Spinal cord (tissue), 10 donors: ENCODE data around the gene CBL. TPM values are rescaled to one million over a fixed set of nuclear protein-coding genes. Genes with fewer than 3 reads are reported as not detected.
A peak's percentile ranks its signal among the peaks of the same experiment; 100 is the strongest.

Experiments used
- DNase-seq, 6 donors: peaks; one replicate each; pipeline versions ENCODE4 v3.0.0 to v3.0.0-alpha.2; 2013 to 2015; ENCODE audit warnings: low spot score in 6 of 6, low read depth in 4 of 6
- H3K27ac ChIP-seq: one replicate; pipeline ENCODE4 v1.5.1; 2013; ENCODE audit warnings: low read depth, low read length, control low read depth
- H3K27me3 ChIP-seq: one replicate; pipeline ENCODE4 v1.6.1; 2013; ENCODE audit warnings: low read length; ENCODE audit not compliant: control insufficient read depth, insufficient read depth
- H3K36me3 ChIP-seq: one replicate; pipeline ENCODE4 v1.6.1; 2013; ENCODE audit warnings: low read length; ENCODE audit not compliant: control insufficient read depth, insufficient read depth
- H3K4me1 ChIP-seq: one replicate; pipeline ENCODE4 v1.6.1; 2013; ENCODE audit warnings: low read length; ENCODE audit not compliant: control insufficient read depth, insufficient read depth
- H3K4me3 ChIP-seq: one replicate; pipeline ENCODE4 v1.5.1; 2013; ENCODE audit warnings: low read depth, low read length, control low read depth
- H3K9me3 ChIP-seq: one replicate; pipeline ENCODE4 v1.6.1; 2013; ENCODE audit warnings: low read length; ENCODE audit not compliant: control insufficient read depth, insufficient read depth
- WGBS: methylation state at CpG from one replicate; pipeline ENCODE4 v1.1.5; 2013; ENCODE audit warnings: missing lambda C conversion rate; ENCODE audit not compliant: insufficient coverage; 5-methylcytosine and 5-hydroxymethylcytosine counted together
- polyA plus RNA-seq, 2 donors: library from polyadenylated mRNA; unstranded; fragments of 120-200 nt; gene quantifications; one replicate each; pipeline ENCODE4 v1.2.1, GENCODE V29; 2013; ENCODE audit not compliant: insufficient read length in 2 of 2
- total RNA-seq, 2 donors: library from RNA; depleted of rRNA in 1 of 2; stranded (reverse); fragments of 120-200 nt in 1 of 2; fragments of >200 nt in 1 of 2; gene quantifications; one replicate each; pipeline versions ENCODE4 v1.2.3 to v1.2.4, GENCODE V29; 2013 to 2014
- donor health status: healthy.

The CBL gene
- total and polyA plus RNA-seq, 4 donors, result 13.4 to 37.4 (median 22.3) TPM

GRCh38 chr11:119310682-119311052 is 104.5 kb downstream of the CBL start:
- WGBS, result 87% methylated on average over 20 of the region's 20 CpGs
- peaks cover 22% of the 10 kb centered on the region for H3K4me1 ChIP-seq

GRCh38 chr11:119314726-119315125 is 108.6 kb downstream of the CBL start:
- peaks cover 42% of the 10 kb centered on the region for H3K36me3 ChIP-seq
- no peak for DNase-seq
- WGBS, result 50% methylated on average over 16 of the region's 18 CpGs

More at GRCh38 chr11:119310682-119311052, 104.5 kb downstream of the CBL start:
- Histone ChIP-seq H3K4me3 (no peak overlapping the region), H3K27me3 (peaks cover 10% of the 10 kb centered on the region), H3K36me3 (peaks cover 65% of the 10 kb centered on the region), H3K9me3 (no peaks in the 10 kb centered on the region), H3K27ac (no peak overlapping the region)
- DNase-seq, result no peak

GRCh38 chr11:119315131-119316015 is 109.2 kb downstream of the CBL start:
- Histone ChIP-seq H3K4me3 (peak overlapping the region; percentile 85), H3K36me3 (peaks cover 35% of the 10 kb centered on the region), H3K27me3 (peaks cover 21% of the 10 kb centered on the region), H3K27ac (peak overlapping the region; percentile 94), H3K4me1 (peaks cover 63% of the 10 kb centered on the region), H3K9me3 (no peaks in the 10 kb centered on the region)
- DNase-seq, result peak in 2 of 6 donors; percentile 78 to 79
- WGBS, result 8% methylated on average over 25 of the region's 29 CpGs

More at GRCh38 chr11:119314726-119315125, 108.6 kb downstream of the CBL start:
- H3K27ac ChIP-seq, result peak overlapping the region; percentile 94
- peaks cover 21% of the 10 kb centered on the region for H3K27me3 ChIP-seq
- no peaks in the 10 kb centered on the region for H3K9me3 ChIP-seq
- H3K4me1 ChIP-seq, result peaks cover 56% of the 10 kb centered on the region
- peak overlapping the region; percentile 85 for H3K4me3 ChIP-seq

DNA sequence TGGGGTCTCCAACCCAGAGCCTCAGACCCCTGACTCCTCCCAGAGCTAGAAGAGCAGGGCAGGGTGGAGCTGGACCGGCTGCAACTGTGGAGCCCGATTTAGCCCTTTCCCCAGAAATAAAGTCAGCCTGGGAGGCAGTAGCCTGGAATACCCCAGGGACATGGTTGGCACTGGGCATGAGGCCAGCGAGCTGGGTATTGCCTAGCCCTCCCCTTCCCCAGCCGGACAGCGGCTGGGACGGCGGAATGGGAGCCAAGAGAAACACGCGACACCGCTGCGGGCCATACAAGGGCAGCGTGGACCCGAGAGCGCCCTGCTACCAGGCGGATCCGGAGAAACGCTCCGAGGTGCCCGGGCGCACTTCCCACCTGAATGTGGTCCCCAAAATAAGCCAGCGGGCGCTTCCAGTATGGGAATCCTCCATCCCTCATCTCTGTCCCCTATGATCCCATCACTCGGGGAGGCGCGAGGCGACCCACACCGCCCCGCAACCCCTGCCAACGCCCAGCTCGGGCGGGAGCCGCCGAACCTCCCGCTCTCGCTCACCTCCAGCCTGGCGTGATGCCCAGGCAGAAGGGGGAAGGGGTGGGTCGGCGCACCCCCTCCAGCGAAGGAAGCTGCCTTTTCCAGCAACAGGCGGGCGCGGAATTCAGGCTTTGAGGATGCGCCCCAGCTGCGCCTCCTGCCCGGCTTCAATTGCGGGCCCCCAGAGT is 110.0 kb downstream of the CBL start:
- DNase-seq, result peak in 2 of 6 donors; percentile 82 to 84
- Histone ChIP-seq H3K27me3 (peaks cover 21% of the 10 kb centered on the region), H3K4me1 (peaks cover 71% of the 10 kb centered on the region), H3K9me3 (no peaks in the 10 kb centered on the region), H3K36me3 (peaks cover 28% of the 10 kb centered on the region), H3K4me3 (peak overlapping the region; percentile 85), H3K27ac (peak overlapping the region; percentile 94)
- 0% methylated on average over 46 of the region's 46 CpGs for WGBS

DNA sequence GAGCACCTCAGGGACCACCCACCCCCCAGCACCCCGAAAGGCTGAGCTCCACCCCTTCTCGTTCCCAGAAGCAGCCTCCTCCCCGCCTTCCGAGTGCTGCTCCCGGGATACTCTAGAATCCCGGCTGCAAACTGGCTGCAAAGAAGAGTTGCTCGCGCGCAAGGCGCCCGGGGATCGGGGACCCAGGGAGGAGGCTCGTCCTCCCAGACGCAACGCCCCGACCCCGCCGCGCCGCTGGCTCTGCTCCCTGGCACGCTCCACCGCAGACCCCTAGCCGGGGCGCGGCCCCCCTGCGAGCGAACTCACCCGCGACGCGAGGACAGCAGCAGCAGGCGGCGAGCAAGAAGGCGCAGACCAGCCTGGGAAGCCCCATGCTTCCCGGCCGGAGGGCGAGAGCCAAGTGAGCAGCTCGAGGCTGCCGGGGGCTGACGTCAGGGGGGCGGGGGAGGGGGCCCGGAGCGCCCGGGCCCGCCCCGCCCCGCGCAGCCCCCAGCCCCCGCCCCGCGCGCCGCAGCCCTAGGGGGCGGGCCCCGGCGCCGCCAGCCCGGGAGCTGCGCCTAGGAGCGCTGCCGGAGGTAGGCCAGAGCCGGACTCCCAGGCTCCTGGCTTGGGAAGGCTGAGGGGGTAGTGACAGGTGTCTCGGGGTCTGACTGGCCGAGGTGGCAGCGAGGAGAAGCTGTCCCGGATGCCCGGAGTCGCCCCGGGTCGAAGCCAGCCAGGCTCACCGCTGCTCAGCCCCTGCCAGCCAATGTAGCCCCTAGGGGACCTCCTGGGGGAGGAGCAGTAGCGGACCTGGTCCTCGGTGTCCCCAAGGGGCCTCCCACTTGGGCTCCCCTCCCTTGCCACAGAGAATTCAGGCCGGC is 110.8 kb downstream of the CBL start, which contains the start of gene MCAM:
Gene MCAM (minus strand): TSS at position 402 of the 863 bp plus-strand sequence. CDS start 29 bp downstream, at position 373.
- Histone ChIP-seq H3K9me3 (no peaks in the 10 kb centered on the region), H3K4me3 (peak within 1 kb of the TSS; percentile 85), H3K36me3 (peaks cover 20% of the 10 kb centered on the region), H3K4me1 (peaks cover 78% of the 10 kb centered on the region), H3K27ac (peak within 1 kb of the TSS; percentile 94), H3K27me3 (peaks cover 21% of the 10 kb centered on the region)
- peak in 2 of 6 donors; percentile 63 to 82 for DNase-seq
- under 1% methylated on average over 74 of the region's 74 CpGs for WGBS

DNA sequence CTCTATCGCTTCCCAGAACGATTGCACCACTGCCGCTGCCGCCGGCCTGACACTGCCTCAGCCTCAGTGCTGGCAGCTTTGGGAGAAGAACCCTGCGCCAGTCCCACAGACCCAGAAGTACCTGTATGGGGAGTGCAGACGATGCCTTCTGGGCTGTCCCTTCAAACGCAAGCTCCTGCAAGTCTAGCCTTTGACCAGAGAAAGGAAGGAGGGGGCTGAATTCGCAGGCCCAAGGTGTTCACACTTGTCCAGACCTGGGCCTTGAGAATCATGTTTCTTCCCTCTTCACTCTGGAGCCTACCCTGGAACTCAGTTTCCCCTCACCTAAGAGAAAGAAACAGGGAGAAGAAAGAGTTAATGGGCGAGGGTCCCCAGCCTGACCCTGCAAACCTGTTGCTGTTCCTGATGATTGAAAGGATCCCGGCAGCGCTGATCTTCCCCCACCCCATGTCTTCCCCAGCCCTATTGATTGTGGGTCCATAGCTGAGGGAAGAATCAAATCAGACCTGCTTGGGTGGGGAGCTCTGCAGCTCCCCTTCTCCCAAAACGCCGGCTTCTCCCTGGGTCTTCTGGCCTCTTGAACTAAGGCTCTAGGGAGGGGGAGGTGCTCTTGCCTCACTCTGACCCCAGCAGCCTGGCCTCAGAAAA is 111.6 kb downstream of the CBL start:
- H3K9me3 ChIP-seq, result no peaks in the 10 kb centered on the region
- WGBS, result 42% methylated on average over 10 of the region's 14 CpGs
- peak overlapping the region; percentile 93 for H3K27ac ChIP-seq
- peaks cover 21% of the 10 kb centered on the region for H3K27me3 ChIP-seq
- peaks cover 12% of the 10 kb centered on the region for H3K36me3 ChIP-seq
- DNase-seq, result no peak
- peaks cover 80% of the 10 kb centered on the region for H3K4me1 ChIP-seq
- peak overlapping the region; percentile 55 for H3K4me3 ChIP-seq

DNA sequence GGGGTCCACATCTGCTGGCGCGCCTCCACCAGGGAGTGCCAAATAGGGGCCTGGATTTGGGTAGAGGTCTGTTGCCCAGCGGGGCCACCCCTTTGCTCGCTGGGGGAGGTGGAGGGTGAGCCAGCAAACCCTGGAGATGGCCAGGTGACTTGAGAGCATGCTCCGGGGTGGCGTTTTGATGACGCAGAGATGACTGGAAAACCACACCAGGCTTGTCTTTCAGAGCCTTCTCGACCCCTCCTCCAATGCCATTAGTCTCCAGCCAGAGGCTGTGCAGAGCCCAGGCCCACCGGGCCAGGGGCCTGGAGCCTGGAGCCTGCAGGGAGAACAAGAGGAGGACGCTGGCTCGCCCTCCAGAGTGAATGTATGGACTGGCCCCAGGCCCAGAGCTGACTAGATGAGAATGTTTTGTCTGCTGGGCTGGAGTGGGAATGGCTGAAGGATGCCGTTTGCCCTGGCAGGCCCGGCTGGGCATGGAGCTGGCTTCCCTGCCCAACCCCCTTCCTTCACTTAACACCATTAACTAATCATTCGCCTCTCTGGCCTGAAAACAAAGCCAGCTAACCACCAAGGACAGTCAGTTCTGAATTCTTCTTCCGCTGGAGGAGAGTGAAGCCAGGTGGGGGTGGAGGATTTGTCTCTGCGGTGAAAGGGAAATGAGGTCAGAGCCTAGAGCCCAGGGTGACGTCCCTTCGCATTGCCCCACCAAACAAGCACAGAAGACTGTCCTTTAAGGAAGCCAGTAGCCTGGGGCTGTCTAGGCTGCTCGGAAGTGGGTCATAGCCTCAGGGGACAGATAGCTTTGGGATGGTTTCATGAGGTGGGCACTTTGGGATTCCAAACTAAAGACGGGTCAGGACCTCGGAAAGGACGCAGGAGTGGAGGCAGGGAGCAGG is 112.3 kb downstream of the CBL start:
- no peak overlapping the region for H3K4me3 ChIP-seq
- H3K27me3 ChIP-seq, result peaks cover 21% of the 10 kb centered on the region
- peak overlapping the region; percentile 93 for H3K27ac ChIP-seq
- DNase-seq, result peak in 2 of 6 donors; percentile 64 to 67
- H3K9me3 ChIP-seq, result no peaks in the 10 kb centered on the region
- peaks cover 84% of the 10 kb centered on the region for H3K4me1 ChIP-seq
- H3K36me3 ChIP-seq, result peaks cover 9% of the 10 kb centered on the region
- 50% methylated on average over 17 of the region's 22 CpGs for WGBS

DNA sequence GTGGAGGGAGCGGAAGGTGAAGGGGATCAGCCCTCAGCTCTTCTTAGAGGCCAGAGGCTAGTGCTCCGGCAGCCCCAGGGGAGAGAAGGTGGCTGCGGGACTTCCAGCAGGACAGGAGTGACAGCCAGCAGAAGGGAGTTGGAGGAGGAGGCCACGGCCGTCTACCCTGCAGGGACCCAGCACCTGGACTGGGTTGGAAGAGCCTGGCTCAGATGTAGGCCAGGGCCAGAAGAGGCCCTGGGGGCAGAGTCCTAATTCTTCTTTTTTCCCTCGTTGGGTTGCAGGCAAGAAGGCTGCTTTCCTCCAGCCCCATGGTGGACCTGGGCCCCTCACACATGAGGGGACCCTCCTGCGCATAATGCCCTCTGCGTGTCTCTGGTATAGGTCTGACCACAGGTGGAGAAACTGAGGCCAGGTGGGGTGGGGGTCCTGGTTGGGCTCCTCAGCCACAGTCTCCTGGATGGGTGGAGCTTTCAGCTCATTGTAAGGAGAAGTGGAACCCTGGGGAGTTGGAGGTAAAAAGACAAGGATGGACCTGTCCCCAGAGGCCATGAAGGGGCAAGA is 113.1 kb downstream of the CBL start:
- 81% methylated on average over 8 of the region's 8 CpGs for WGBS
- Histone ChIP-seq H3K36me3 (peaks cover 9% of the 10 kb centered on the region), H3K4me3 (no peak overlapping the region), H3K9me3 (no peaks in the 10 kb centered on the region), H3K4me1 (peaks cover 81% of the 10 kb centered on the region), H3K27me3 (peaks cover 21% of the 10 kb centered on the region), H3K27ac (peak overlapping the region; percentile 93)
- DNase-seq, result no peak
